T-helper 1 cell (primary cell): Measurements from ENCODE around the gene HTRA3.
A peak's percentile ranks its signal among the peaks of the same experiment; 100 is the strongest.

Source experiments
- DNase-seq, 5 donors: peaks; one replicate each; pipeline ENCODE4 v3.0.0-alpha.2; 2012 to 2020

The HTRA3 gene

DNA sequence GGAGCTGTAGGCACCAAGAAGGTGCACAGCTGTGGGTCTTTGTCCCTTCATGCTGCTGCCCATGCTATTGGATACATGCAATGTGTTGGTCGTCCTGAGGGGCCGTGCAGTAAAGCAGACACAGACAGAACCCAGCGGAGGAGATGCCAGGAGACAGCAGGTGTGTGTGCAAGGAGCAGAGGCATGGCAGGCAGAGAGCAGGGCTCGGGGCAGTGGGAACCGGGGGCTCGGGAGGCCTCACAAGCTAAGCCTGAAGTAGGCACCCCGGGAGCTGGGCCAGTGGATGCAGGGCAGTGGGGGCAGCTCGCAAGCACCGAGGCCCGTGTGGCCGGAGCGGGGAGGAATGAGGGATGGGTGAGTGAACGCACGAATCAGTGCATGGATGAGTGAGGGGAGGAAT is 13.2 kb downstream of the HTRA3 start:
- DNase-seq, result no peak

DNA sequence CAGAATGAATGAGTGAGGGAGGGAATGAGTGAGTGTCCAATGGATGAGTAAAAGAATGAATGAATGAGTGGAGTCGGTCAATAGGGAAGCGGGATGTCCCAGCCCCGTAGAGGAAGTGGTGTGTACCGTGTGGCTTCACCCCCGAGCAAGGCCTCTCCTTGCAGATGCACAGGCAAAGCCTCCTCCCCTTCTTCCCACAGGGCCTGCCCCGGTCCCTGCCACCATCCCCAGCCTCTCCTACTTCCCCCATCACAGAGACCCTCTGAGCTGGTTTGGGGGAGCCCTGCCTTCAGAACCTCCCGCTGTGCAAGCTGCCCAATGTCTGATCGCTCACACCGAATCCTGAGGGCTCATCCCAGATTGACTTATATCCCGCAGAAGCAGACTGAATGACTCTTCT is 13.6 kb downstream of the HTRA3 start:
- no peak for DNase-seq

DNA sequence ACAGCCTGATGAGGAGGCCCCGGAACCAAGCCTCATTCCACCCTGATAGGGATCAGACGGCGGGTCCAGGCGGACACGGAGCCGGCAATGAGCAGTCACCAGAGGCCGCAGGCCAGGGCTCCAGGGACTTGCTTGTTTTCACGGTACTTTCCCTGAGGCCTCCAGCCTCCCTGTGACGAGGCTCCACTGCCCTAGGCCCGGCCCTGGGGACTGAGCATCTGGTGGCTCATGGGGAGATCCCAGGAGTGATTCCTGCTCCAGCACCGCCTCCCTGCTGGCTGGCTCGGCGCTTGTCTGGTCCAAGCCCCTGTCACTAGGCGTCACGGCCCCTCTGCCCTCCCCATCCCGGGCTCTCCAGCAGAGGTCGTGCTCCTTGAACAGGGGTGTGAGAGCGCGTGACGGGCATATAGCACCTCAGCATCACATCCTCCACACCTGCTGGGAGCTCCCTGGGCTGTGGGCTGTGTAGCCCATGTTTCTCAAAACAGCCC is 14.1 kb downstream of the HTRA3 start:
- no peak for DNase-seq

DNA sequence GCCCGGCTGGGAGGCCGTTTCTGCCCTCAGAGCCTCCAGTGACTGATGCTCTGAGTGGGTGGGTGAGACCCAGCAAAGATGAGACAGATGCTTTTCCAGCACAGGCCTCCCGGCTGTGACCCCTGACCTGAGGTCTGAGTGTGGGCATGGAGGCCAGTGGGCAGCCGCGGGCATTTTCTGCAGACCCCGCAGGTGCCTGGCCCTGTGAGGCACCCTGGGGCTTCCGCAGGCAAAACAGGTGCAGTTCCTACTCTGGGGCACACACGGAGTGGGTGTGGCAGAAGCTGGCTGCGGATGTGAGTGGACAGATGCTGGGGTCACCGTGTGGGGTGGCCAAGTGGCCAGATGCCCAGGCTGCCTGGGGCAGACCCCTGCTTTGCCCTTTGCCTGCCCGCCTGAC is 14.8 kb downstream of the HTRA3 start:
- no peak for DNase-seq

DNA sequence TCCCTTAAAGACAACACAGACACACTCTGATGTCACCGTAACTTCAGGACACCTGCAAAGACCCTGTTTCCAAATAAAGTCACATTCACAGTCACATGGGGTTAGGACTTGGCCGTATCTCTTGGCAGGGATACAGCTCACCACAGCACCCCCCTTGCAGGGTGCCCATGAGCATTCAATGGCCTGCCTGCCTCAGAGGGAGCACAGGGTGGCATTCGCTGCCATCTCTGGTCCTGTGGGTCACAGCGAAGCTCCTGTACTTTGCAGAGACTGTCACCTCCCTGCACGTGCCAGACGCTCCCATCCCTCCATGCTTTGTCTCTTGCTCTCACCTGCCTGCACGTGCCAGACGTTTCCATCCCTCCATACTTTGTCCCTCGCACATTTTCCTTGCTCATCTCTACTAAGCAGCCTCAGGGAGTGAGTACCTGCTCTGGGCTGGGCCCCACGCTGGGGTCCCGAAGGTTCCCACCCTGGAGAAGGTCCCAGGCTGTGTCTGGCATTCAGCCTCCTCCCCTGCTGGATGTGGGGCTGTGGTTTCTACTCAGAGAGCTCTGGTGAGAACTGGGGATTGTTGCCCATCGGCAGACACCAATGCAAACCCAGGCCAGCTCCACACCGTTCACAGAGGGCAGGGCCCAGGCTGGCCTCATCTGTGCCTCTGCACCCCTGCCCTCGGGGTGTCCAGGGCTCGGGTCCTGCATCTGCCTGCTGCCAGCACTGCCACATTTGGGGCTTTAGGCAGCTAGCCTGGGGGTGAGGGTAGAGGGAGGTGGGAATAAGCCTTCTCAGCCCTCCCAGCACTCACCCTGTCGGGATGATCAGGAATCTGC is 15.8 kb downstream of the HTRA3 start:
- no peak for DNase-seq

DNA sequence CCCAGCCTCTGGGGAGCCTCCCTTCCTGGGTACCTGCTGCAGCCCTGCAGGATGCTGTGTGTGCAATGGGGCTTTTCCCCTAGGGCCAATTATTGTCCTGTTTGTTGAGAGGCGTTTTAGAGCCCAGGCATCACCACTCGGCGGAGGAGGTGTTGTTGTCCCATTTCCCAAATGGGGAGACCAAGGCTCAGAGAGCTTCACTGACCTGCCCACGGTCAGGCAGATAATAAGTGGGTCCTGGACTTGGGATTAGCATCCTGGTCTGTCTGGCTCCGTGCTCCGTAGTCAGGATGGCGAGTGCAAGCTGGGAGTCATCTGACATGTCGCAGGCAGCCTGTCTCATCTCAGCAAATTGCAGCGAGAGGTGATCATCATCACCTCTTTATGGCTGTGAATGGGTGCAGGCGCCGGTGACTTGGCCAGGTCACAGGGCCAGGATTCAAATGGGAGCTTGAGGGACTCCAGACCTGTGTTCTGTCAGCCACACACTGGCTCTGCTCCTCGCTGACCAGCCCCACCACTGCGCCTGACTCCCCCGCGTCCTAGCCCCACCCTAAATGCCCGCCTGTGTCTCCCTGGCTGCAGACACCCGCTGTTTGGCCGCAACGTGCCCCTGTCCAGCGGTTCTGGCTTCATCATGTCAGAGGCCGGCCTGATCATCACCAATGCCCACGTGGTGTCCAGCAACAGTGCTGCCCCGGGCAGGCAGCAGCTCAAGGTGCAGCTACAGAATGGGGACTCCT is 16.6 kb downstream of the HTRA3 start:
- DNase-seq, result no peak

DNA sequence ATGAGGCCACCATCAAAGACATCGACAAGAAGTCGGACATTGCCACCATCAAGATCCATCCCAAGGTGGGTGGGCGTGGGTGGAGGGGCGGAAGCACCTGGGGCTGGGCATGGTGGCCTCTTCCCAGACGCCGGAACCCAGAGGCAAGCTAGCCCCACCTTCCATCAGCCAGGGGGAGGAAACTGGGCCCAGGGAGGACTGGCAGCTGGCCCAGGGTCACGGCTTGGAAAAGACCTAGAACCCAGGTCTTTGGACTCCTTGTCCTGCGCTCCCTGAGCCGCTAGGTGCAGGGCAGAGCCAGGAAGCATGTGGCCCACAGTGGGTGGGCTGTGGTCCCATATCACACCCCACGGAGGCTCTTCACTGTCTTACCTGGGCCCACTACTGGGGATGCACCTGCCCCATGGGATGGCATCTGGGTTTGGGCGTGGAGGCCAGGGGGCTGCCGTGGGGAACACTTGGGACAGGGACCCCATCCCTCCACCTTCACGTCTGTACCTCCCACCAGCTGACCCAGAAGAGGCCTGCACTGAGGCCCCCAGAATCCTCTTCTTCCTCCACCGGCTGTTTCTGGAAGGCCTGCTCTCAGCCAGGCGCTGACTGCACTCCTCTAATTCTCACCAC is 17.3 kb downstream of the HTRA3 start:
- no peak for DNase-seq

DNA sequence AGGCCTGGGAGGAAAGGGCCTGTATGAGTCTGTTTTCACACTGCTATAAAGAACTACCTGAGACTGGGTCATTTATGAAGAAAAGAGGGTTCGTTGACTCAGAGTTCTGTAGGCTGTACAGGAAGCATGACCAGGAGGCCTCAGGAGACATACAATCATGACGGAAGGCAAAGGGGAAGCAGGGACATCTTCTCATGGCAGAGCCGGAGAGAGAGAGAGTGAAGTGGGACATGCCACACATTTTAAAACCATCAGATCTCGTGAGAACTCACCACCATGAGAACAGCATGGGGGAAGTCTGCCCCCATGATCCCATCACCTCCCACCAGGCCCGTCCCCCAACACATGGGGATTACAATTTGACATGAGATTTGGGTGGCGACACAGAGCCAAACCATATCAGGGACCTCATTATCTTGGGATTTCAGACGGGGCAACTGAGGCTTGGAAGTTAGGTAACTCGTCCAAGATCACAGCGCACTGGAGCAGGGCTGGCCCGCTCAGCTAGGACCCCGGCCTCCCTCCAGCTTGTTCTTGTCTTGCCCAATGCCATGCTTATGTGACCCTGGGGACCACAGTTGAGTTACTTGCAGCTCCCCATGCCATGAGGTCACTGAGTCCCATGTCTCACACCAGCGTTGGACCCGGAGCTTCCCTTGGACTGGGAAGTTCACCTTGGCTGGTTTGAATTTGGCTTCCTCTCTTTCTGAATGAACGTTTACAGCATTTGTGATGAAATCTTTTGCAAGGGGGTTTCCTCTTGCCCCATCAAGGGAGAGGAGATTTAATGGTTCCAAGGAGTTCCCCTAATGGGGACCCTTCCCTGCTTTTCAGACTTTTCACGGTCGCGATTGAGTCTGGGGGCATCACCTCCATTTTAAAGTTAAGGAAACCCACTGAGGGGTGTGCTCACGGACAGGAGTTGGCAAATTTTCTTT is 18.1 kb downstream of the HTRA3 start:
- no peak for DNase-seq

DNA sequence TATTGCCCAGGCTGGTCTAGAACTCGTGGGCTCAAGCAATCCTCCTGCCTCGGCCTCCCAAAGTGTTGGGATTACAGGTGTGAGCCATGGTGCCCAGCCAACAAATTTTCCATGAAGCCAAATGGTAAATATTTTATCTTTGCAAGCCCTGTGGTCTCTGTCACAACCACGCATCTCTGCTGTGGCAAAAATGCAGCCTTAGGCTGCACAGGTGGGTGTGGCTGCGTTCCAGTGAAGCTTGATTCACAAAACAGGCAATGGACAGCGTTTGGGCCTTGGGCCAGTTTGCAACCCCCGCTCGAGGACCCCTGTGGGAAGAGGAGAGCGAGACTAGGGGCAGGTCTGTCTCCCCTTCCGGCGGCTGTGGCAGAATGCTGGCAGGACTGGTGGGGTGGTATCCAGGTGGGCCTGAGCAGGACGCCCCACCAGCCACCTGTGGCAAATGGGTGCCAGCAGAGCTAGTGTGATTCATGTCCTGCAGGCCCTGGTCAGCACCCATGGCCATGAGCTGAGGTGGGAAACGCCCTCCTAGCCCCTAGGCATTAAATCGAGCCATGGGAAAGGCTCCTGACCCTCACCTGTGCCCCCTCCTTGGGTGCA is 19.7 kb downstream of the HTRA3 start:
- peak in 1 of 5 donors; percentile 0 for DNase-seq

DNA sequence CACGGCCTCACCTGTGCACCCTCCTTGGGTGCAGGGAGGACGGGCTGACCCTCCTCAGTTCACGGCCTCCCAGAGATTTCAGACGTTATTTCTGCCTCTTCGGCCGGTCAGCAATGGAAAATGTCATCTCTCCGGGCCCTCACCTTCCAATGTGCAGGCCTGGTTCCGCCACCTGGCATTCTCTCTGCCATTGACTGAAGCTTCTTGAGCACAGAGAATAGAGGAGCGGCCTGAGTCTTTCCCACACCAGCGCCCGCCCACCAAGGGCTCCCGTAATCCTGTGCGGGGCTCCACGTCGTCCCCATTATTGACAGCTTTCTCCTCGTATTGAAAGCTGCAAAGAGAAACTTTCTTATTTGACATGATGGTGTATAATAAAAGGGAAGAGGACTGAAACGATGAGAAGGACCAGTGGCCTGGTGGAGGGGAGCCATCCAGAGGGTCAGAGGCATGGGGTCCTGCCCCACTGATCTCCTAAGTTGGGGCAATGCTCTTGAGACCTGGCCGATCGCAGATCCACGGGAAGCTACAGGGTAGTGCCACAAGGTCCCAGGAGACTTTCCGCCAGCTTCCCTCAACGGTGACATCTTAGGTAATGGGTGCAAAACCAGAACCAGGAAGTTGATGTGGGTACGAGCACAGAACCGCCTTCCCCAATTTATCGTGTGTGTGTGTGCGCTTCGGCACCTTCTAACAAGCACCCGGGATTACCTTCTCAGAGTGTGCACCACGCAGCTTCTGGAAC is 20.6 kb downstream of the HTRA3 start:
- no peak for DNase-seq

DNA sequence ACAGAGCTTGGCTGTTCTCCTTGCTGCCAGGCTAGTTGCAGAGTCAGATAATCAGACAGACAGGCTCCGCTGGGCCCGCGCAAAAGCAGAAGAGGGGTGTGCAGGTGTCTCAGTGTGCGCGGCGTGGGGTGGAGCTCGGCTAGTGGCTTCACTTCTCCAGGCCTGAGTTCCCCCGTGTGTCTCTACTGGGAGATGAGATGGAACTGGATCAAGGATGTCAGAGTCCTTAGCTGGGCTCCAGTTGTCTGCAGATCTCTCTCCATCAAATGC is 21.1 kb downstream of the HTRA3 start:
- peak in 1 of 5 donors; percentile 5 for DNase-seq

DNA sequence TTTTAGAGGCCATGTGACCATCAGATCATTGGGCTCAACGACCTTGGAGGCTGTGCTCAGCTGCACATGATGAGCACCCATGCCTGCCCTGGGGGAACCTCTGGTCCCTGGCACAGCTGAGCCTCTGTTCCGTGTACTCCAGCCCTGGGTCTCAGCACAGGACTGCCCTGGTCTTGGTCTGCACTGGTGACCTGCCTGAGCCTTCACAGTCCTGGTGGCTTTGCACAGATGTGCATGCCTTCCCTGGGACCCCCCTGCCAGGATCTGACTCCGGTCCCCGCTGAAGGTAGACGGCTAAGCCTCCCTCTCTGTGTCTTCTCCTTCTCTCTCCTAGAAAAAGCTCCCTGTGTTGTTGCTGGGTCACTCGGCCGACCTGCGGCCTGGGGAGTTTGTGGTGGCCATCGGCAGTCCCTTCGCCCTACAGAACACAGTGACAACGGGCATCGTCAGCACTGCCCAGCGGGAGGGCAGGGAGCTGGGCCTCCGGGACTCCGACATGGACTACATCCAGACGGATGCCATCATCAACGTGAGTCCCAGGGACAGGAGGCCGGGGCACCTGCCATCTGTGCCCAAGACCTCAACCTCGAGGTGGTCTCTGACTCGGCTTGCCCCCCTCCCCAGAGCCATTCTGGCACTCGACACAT is 21.6 kb downstream of the HTRA3 start:
- peak in 1 of 5 donors; percentile 2 for DNase-seq

DNA sequence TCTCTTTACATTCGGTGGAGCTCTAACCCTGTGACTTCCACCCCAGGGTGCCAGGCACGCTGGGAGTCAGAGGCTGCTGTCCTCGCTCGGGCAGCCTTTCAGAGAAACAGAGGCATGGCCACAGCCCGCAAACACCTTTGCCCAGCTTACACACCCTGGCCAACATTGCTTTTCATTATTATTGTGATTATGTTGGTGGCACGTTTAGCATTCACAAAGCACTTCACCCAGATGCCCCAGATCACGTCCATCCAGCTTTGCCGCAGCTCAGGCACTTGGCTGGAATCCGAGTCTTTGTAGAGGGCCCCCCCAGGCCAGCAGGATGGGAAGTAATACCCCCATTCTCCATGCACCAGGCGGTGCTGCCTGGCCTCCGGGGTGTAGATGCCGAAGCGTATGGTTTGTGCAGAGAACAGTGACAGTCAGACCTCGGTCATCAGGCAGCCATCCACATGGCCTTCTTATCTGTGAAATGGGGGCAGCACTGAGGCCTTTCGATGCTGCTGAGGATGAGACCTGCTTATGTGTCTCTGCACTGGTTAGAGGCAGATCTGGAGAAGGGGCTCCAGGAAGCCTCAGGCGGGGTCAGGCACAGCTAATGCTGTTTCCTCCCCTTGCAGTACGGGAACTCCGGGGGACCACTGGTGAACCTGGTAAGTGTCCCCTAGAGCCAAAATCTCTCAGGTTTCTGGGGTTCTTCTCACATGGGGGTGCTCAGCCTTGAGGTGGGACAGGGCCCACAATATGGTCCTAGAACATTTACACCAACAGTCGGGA is 22.3 kb downstream of the HTRA3 start:
- peak in 1 of 5 donors; percentile 2 for DNase-seq

DNA sequence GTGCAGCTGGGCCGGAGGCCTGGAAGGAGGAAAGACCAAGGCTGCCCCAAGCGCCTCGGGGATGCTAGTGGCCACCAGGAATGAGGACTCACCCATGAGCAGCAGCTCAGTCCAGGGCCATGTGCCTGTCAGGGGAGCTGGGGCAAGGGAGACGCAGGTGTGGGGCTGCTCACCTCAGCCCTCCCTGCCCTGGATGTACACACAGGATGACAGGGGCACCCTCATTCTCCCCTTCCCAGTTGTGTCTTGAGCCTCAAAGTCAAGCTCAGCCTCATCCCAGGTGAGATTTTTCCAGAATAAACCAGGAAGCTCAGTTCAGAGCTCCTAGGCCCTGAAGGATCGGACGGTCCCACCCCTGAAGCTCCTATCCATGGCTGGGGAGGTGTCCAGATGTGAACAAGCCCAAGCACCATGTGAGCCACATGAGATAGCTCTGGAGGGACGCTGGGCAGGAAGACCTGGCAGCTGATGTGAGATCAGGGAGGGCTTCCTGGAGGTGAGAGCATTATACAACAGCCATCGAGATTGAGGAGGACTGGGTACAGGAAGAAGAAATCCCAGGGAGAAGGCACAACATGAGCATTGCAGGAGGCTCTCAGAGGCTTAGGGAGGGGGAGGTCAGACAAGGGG is 23.0 kb downstream of the HTRA3 start:
- peak in 1 of 5 donors; percentile 2 for DNase-seq

DNA sequence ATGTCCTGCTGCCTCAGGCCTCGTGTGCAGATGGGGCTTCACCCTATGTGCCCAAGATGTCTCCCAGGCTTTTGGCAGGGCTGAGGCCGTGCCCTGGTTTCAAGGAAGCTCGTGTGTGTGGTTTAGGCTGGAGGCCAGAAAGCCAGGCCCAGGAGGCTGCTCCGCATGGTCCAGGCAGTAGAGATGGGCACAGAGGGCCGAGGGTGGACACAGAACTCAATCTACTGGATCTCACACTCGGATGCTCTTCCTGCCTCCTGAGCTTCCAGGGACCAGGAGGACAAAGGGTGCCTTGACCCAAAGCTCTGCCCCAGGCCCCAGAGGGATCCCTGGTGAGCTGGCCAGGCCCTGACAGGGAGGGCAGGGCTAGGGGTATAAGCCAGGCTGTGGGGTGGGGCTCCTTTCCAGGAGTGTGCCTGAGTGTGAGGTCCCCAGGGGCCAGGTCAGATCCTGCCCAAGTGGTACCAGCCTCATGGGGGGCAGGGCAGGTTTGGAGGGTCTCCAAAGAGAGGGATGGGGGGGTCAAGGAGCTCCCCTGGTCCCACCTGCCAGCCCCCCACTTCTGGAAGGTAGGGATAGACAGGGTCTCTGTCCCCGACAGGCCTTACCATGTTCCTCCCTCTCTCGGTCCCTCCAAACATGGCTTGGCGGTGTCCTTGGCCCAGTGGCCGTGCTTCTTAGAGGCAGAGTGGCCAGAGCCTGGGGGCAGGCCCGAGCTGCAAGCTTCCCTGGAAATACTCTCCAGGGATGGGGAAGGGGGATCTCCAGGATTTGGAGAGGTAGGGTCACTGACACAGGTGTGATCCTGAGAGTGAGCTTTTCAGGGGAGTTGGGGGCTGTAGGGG is 23.8 kb downstream of the HTRA3 start:
- peak in 1 of 5 donors; percentile 2 for DNase-seq

DNA sequence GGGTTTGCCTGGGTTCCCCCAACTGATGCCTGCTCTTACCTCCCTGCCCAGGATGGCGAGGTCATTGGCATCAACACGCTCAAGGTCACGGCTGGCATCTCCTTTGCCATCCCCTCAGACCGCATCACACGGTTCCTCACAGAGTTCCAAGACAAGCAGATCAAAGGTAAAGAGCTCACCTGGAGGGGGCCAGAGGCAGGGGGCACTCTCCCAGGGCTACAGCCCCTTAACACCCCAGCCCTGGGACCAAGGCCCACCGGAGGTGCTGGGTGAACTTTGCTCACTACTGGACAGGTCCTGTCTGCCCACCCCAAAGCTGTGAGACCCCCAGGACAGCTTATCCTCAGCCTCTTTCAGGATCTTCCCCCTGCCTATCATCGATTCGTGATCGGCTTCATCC is 24.5 kb downstream of the HTRA3 start:
- peak in 1 of 5 donors; percentile 5 for DNase-seq

DNA sequence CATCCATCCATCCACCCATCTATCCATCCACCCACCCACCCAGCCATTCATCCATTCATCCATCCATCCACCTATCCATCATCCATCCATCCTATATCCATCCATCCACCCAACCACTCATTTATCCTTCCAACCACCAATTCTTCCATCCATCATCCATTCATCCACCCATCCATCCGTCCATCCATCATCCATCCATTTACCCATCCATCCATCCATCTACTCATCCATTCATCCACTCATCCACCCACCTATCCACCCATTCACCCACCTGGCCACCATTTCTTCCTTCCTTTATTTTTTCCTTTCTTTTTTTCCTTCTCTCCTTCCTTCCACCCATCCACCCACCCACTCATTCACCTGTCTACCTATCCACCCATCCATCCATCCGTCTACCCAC is 25.2 kb downstream of the HTRA3 start:
- DNase-seq, result no peak

DNA sequence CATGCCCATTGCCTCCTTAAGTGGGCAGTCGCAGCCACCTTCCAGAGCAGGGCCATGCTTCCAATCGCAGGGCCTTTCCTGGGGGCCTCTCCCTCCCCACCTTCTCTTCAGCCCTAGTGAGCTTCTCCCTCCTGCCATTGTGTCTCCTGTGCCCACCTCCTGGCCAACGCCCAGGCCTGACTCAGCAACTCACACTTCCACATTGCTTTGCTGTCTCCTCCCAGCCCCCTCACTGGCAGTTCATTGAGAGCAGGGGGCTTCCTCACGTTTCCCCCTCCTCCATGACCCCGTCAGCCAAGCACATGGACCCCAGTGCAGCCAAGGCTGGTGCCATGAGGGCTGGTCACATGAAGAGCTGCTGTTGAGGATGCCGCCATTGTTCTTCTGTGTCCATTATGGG is 25.9 kb downstream of the HTRA3 start:
- peak in 1 of 5 donors; percentile 0 for DNase-seq

DNA sequence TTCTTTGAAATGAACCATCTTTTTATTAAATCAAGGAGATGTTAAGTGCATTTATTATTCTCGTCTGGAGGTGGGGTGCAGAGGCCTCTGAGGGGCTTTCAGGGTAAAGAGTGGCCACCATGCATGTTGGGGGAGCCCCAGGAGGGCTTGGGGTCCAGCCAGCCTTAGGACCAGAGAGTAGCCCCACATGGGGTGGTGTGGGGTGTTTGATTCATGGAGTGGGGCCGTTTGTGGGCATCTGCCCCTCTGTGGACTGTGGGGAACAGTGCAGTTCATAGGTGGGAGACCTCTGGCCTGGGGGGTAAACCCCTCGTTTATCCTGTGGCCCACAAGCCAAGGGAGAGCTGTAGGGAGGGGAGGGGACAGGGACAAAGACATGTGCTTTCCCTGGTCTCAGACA is 26.9 kb downstream of the HTRA3 start:
- DNase-seq, result peak in 1 of 5 donors; percentile 1
